ENCODE results near the gene SLC12A5. TPM values are rescaled to one million over a fixed set of nuclear protein-coding genes. Genes with fewer than 3 reads are reported as not detected.

Gene SLC12A5
- total RNA-seq (2011; cell fraction: chromatin; rRNA removed; ENCODE audit: low replicate concordance), result 1.3 and 3.1 TPM in 2 replicates
- 1.4 and 2.2 TPM in 2 replicates for total RNA-seq (2011; cell fraction: nucleolus; rRNA removed)
- 1.5 and 3.8 TPM in 2 replicates for total RNA-seq (2011; cell fraction: nucleoplasm; rRNA removed)
- total RNA-seq (2014; rRNA removed), result 2.2 and 2.4 TPM in 2 replicates
- 0.36 and 1.4 TPM in 2 replicates for total RNA-seq (2014; rRNA removed; fragmentation: Illumina TruSeq; extraction: Trizol)
- 1.2 and 4.1 TPM in 2 replicates for total RNA-seq (2015; rRNA removed; fragmentation: Illumina TruSeq; extraction: Trizol)
- 5.3 and 6.2 TPM in 2 replicates for total RNA-seq (2021)
- 1.8 and 3.0 TPM in 2 replicates for polyA plus RNA-seq (2011; rRNA removed)
- polyA plus RNA-seq (2011; cell fraction: cytosol; rRNA removed), result 3.9 and 11.1 TPM in 2 replicates
- polyA plus RNA-seq (2011; cell fraction: nucleus; rRNA removed), result 3.3 and 4.6 TPM in 2 replicates
- 10.0 and 16.1 TPM in 2 replicates for polyA plus RNA-seq (2012)
- 6.2 and 6.7 TPM in 2 replicates for polyA plus RNA-seq (2014; fragmentation: Illumina TruSeq; extraction: Trizol)
- polyA plus RNA-seq (2014; fragmentation: Nextera tagmentation; extraction: Ambion mirVana), result 1 to 10 TPM in 1 of 2 experiments, under 1 TPM in 1; 0.71 to 2.1 TPM
- polyA plus RNA-seq (2014; rRNA removed), result 7.5 and 8.5 TPM in 2 replicates
- polyA minus RNA-seq (2011; rRNA and poly(A)+ RNA removed), result 0.66 TPM in 1 of 2 replicates, not detected in the other
- polyA minus RNA-seq (2011; cell fraction: cytosol; rRNA and poly(A)+ RNA removed), result 3.9 TPM in 1 of 2 replicates, not detected in the other
- polyA minus RNA-seq (2011; cell fraction: nucleus; rRNA and poly(A)+ RNA removed), result 0.40 and 0.44 TPM in 2 replicates
- Bru-seq, nascent RNA, result percentile 25 among the genes with signal in this experiment
- percentile 19 among the genes with signal in this experiment for BruChase-seq, experiment 1, labeled RNA remaining after a 2-hour chase
- percentile 17 among the genes with signal in this experiment for BruChase-seq, experiment 2, labeled RNA remaining after a 6-hour chase
- long read RNA-seq, experiment 1, partial matches to known transcripts, result 2 of 6 reads
- long read RNA-seq, experiment 1, other reads (novel, unspliced or antisense), result 0 of 6 reads
- long read RNA-seq, experiment 2, transcript SLC12A5-219 (2 exons, 401 nt), result major isoform, 5 of 6 reads
- long read RNA-seq, experiment 2, partial matches to known transcripts, result 0 of 6 reads
- long read RNA-seq, experiment 2, other reads (novel, unspliced or antisense), result 0 of 6 reads
- long read RNA-seq, experiment 3, partial matches to known transcripts, result 0 of 4 reads
- long read RNA-seq, experiment 3, other reads (novel, unspliced or antisense), result 0 of 4 reads

- no peaks in the 10 kb centered on the region for H3K9me1 ChIP-seq (ENCODE audit: control insufficient read depth, insufficient read depth, low read length)
- peaks cover 16% of the 10 kb centered on the region for H4K20me1 ChIP-seq (replicated peaks; ENCODE audit: control insufficient read depth, insufficient read depth, low read length)
- H3K4me2 ChIP-seq (ENCODE audit: insufficient read depth, low read length), result no peak within 1 kb of the TSS
- no peak within 1 kb of the TSS for H3K27ac ChIP-seq (ENCODE audit: extremely low read depth, low read depth, low read length)
- 32% methylated on average over 31 of the region's 56 CpGs for WGBS (ENCODE audit: insufficient coverage, low coverage, missing lambda C conversion rate)
- H3K9ac ChIP-seq (ENCODE audit: insufficient read depth in 1 of 2, low read depth in 2 of 2, low read length in 2 of 2), result no peak within 1 kb of the TSS
- CTCF ChIA-PET (ENCODE audit: low intra/inter-chr PET ratio), result interaction anchor here (0.6 to 0.7 kb wide), 2 partner anchors 44 to 667 kb away, joined by 3 to 5 read pairs; no protein-coding TSS in a partner anchor
- H3K4me1 ChIP-seq (replicated peaks in 1 of 2; ENCODE audit: control insufficient read depth in 2 of 2, insufficient read depth in 2 of 2, low read length in 2 of 2), result peaks cover 0 to 26% of the 10 kb centered on the region in 2 experiments; a peak in 1 of 5 replicates
- no TSS peak for BruUV-seq (replicated peaks)
- in situ Hi-C loops (cut with MboI) (no loop called here), intact Hi-C loops (cut with micrococcal nuclease) (no loop called here)
- H3K4me3 ChIP-seq, result no peak within 1 kb of the TSS
- H3K9me3 ChIP-seq (replicated peaks; ENCODE audit: control insufficient read depth, insufficient read depth, low read depth, low read length), result no peaks in the 10 kb centered on the region
- POLR2A ChIA-PET, result interaction anchor here (0.5 kb wide), 1 partner anchor 655 kb away, joined by 3 read pairs; no protein-coding TSS in a partner anchor
- H2AFZ ChIP-seq (ENCODE audit: low read depth, low read length), result no peak within 1 kb of the TSS
- DNase-seq (ENCODE audit: extremely low read depth in 1 of 4, low spot score in 3 of 4), result no peak
- no peaks in the 10 kb centered on the region for H3K79me2 ChIP-seq (ENCODE audit: control insufficient read depth, insufficient read depth, low read length)
- peaks cover 12 to 30% of the 10 kb centered on the region in 2 experiments; a peak in 4 of 5 replicates for H3K27me3 ChIP-seq (ENCODE audit: control insufficient read depth in 2 of 2, insufficient read depth in 2 of 2, low read length in 2 of 2)
- ATAC-seq, result no peak
- H3K36me3 ChIP-seq (ENCODE audit: control insufficient read depth, insufficient read depth, low read length), result no peaks in the 10 kb centered on the region
- FAIRE-seq, result no peak
- TF ChIP-seq BACH1 (tag; IDR thresholded peaks at IDR 0.05) (no peak), PHTF2 (CRISPR knock-in tag; IDR thresholded peaks at IDR 0.05) (no peak), HDAC2 (IDR thresholded peaks at IDR 0.05) (no peak), ZNF639 (CRISPR knock-in tag; conservative IDR thresholded peaks at IDR 0.05 in 1 of 2, IDR thresholded peaks at IDR 0.05 in 1 of 2) (no peak), MNT (conservative IDR thresholded peaks at IDR 0.05) (no peak), L3MBTL2 (IDR thresholded peaks at IDR 0.05) (no peak), ZNF77 (CRISPR knock-in tag; IDR thresholded peaks at IDR 0.05) (no peak), MEF2D (tag; conservative IDR thresholded peaks at IDR 0.05; ENCODE audit: low read depth) (no peak), NCOA1 (IDR thresholded peaks at IDR 0.05; ENCODE audit: low read depth) (no peak), MXD1 (CRISPR knock-in tag; IDR thresholded peaks at IDR 0.05; ENCODE audit: borderline replicate concordance, poor library complexity, severe bottlenecking) (no peak), CREB3 (tag; conservative IDR thresholded peaks at IDR 0.05; ENCODE audit: low read depth) (no peak)
These were observed at the start of gene SLC12A5 for GRCh38 chr20:46028772-46029371. SLC12A5 (plus strand) TSS chr20:46029215; CDS start chr20:46029345, 130 bp downstream.

All from K562 (cell line).